K562 (cell line): ENCODE data around the gene SRSF5. TPM values are rescaled to one million over a fixed set of nuclear protein-coding genes. Genes with fewer than 3 reads are reported as not detected.

Source experiments
- ARID2 ChIP-seq: fragments of 450-650 bp; IDR thresholded peaks from 2 replicates; pipeline ENCODE4 v1.6.1; 2017; ENCODE audit warnings: antibody characterized with exemption, mild to moderate bottlenecking
- C11orf30 ChIP-seq: fragments of 450-650 bp; IDR thresholded peaks from 2 replicates; pipeline ENCODE4 v1.6.1; 2016; ENCODE audit warnings: low read depth, mild to moderate bottlenecking
- ERF ChIP-seq: fragments of 450-650 bp; formaldehyde crosslinking; IDR thresholded peaks from 2 replicates; pipeline ENCODE4 v1.4.0; 2020; ENCODE audit warnings: mild to moderate bottlenecking, mixed read lengths
- FOSL1 ChIP-seq: fragments of 200-800 bp; sonication (Bioruptor generic); conservative IDR thresholded peaks from 2 replicates; pipeline ENCODE4 v1.6.1; 2016; ENCODE audit warnings: missing genetic modification characterization, missing compliant biosample characterization
- FUS ChIP-seq: fragments of 200-400 bp; formaldehyde crosslinking; optimal IDR thresholded peaks from 2 replicates; pipeline ENCODE3; 2017; ENCODE audit warnings: low read depth, low read length
- NBN ChIP-seq: fragments of 450-650 bp; IDR thresholded peaks from 2 replicates; pipeline ENCODE4 v1.6.1; 2016; ENCODE audit warnings: low read depth, mild to moderate bottlenecking
- NELFE ChIP-seq: IDR thresholded peaks from 2 replicates; pipeline ENCODE4 v1.6.1; 2011; ENCODE audit warnings: mild to moderate bottlenecking; ENCODE audit not compliant: insufficient read depth, insufficient read length
- YY1 ChIP-seq, 3 experiments: IDR thresholded peaks; 2 replicates each; pipeline ENCODE4 v1.6.1; 2011; ENCODE audit warnings: low read length in 2 of 3, mild to moderate bottlenecking in 2 of 3, moderate library complexity in 2 of 3, borderline replicate concordance in 1 of 3, control low read depth in 1 of 3, low read depth in 1 of 3; ENCODE audit not compliant: insufficient read depth in 3 of 3, insufficient replicate concordance in 2 of 3, control insufficient read depth in 1 of 3, insufficient read length in 1 of 3; ENCODE audit errors: extremely low read depth in 1 of 3
- polyA plus RNA-seq, 8 experiments: library from polyadenylated mRNA; depleted of rRNA in 4 of 8; stranded (reverse) in 5 of 8; unstranded in 3 of 8; fragments of >200 nt; fragmentation: Nextera tagmentation in 2 of 8; fragmentation: Illumina TruSeq in 1 of 8; extraction: Ambion mirVana in 2 of 8; extraction: Trizol in 1 of 8; gene quantifications; 2 replicates each; pipeline versions ENCODE4 v1.2.1 to v1.2.3, GENCODE V29; 2011 to 2014; ENCODE audit warnings: inconsistent platforms in 1 of 8, missing spikeins in 1 of 8
- total RNA-seq, 7 experiments: library from RNA; depleted of rRNA in 6 of 7; stranded (reverse); fragments of >200 nt in 6 of 7; fragmentation: Illumina TruSeq in 2 of 7; extraction: Trizol in 2 of 7; gene quantifications; 2 replicates each; pipeline versions ENCODE4 v1.2.1 to v1.2.3, GENCODE V29; 2011 to 2021; ENCODE audit warnings: low replicate concordance in 1 of 7
- TF ChIP-seq, protein P1 (sequence below): fragments of 200-400 bp; formaldehyde crosslinking; IDR thresholded peaks from 2 replicates; pipeline ENCODE4 v1.6.1; 2017; ENCODE audit warnings: mild to moderate bottlenecking, low read depth, low read length, moderate library complexity
- TF ChIP-seq, protein P2 (sequence below), 2 experiments: fragments of 150-350 bp in 1 of 2; IDR thresholded peaks; 2 replicates each; pipeline ENCODE4 v1.6.1; 2012 to 2016; ENCODE audit warnings: low read depth in 2 of 2, low read length in 2 of 2, mild to moderate bottlenecking in 1 of 2, moderate library complexity in 1 of 2
- TF ChIP-seq, protein P3 (sequence below): fragments of 250-450 bp; sonication (Bioruptor Pico); IDR thresholded peaks from 2 replicates; pipeline ENCODE4 v1.5.0; 2022; ENCODE audit warnings: mild to moderate bottlenecking

Gene SRSF5
- total and polyA plus RNA-seq, 9 of the 15 experiments (the other 6 are each of a cell fraction or from before 2014, with no cell fraction given) = 108 to 460 (median 212) TPM

DNA sequence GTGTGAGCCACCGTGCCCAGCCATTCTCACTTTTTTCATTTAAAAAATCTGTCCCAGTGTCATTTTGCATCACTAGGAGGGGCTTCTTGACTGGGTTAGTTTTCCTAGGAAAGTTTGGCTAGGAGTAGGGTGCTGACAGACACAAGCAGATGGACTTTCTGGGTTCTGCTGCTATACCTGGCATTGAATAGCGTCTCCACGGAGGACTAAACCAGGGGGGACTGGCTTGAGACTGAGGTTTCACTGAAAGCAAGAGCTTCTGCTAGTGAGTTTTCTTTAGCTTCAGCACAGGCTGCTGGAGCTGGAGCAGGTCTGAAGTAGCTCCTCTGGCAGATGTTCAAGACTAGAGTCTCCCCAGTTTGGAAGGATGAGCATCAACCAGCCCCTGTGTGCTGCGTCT lies 28.7 kb downstream of the SRSF5 start (continued):
- TF ChIP-seq, protein P1, sequence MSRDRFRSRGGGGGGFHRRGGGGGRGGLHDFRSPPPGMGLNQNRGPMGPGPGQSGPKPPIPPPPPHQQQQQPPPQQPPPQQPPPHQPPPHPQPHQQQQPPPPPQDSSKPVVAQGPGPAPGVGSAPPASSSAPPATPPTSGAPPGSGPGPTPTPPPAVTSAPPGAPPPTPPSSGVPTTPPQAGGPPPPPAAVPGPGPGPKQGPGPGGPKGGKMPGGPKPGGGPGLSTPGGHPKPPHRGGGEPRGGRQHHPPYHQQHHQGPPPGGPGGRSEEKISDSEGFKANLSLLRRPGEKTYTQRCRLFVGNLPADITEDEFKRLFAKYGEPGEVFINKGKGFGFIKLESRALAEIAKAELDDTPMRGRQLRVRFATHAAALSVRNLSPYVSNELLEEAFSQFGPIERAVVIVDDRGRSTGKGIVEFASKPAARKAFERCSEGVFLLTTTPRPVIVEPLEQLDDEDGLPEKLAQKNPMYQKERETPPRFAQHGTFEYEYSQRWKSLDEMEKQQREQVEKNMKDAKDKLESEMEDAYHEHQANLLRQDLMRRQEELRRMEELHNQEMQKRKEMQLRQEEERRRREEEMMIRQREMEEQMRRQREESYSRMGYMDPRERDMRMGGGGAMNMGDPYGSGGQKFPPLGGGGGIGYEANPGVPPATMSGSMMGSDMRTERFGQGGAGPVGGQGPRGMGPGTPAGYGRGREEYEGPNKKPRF = no peak
- TF ChIP-seq C11orf30 (no peak), ARID2 (no peak), FUS (no peak), NBN (no peak), NELFE (no peak), ERF (CRISPR knock-in tag) (no peak), FOSL1 (tag) (no peak), YY1 (IDR thresholded peaks at IDR 0.05; ENCODE audit: borderline replicate concordance in 1 of 3, control insufficient read depth in 1 of 3, extremely low read depth in 1 of 3, insufficient read depth in 3 of 3, insufficient read length in 1 of 3, insufficient replicate concordance in 2 of 3, low read depth in 1 of 3, low read length in 2 of 3) (no peak)
- TF ChIP-seq, protein P2, sequence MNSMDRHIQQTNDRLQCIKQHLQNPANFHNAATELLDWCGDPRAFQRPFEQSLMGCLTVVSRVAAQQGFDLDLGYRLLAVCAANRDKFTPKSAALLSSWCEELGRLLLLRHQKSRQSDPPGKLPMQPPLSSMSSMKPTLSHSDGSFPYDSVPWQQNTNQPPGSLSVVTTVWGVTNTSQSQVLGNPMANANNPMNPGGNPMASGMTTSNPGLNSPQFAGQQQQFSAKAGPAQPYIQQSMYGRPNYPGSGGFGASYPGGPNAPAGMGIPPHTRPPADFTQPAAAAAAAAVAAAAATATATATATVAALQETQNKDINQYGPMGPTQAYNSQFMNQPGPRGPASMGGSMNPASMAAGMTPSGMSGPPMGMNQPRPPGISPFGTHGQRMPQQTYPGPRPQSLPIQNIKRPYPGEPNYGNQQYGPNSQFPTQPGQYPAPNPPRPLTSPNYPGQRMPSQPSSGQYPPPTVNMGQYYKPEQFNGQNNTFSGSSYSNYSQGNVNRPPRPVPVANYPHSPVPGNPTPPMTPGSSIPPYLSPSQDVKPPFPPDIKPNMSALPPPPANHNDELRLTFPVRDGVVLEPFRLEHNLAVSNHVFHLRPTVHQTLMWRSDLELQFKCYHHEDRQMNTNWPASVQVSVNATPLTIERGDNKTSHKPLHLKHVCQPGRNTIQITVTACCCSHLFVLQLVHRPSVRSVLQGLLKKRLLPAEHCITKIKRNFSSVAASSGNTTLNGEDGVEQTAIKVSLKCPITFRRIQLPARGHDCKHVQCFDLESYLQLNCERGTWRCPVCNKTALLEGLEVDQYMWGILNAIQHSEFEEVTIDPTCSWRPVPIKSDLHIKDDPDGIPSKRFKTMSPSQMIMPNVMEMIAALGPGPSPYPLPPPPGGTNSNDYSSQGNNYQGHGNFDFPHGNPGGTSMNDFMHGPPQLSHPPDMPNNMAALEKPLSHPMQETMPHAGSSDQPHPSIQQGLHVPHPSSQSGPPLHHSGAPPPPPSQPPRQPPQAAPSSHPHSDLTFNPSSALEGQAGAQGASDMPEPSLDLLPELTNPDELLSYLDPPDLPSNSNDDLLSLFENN (IDR thresholded peaks at IDR 0.05; ENCODE audit: low read depth in 2 of 2, low read length in 2 of 2) = no peak
- TF ChIP-seq, protein P3, sequence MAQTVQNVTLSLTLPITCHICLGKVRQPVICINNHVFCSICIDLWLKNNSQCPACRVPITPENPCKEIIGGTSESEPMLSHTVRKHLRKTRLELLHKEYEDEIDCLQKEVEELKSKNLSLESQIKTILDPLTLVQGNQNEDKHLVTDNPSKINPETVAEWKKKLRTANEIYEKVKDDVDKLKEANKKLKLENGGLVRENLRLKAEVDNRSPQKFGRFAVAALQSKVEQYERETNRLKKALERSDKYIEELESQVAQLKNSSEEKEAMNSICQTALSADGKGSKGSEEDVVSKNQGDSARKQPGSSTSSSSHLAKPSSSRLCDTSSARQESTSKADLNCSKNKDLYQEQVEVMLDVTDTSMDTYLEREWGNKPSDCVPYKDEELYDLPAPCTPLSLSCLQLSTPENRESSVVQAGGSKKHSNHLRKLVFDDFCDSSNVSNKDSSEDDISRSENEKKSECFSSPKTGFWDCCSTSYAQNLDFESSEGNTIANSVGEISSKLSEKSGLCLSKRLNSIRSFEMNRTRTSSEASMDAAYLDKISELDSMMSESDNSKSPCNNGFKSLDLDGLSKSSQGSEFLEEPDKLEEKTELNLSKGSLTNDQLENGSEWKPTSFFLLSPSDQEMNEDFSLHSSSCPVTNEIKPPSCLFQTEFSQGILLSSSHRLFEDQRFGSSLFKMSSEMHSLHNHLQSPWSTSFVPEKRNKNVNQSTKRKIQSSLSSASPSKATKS = no peak
